ENCODE data around the gene C15orf39.
"Not testable (repeated sequence)": the region's sequence is repeated elsewhere in the genome, so short reads cannot be mapped to it uniquely, and the experiment has no call there.

Gene C15orf39

GRCh38 chr15:75224281-75224680, 22.6 kb downstream of the C15orf39 start:
- Mint-ChIP-seq H3K27me3 (no peaks in the 10 kb centered on the region), H3K4me3 (no peak overlapping the region), H3K9me3 (no peaks in the 10 kb centered on the region), H3K27ac (no peak overlapping the region), H3K36me3 (ENCODE audit: low read depth) (no peaks in the 10 kb centered on the region), H3K4me1 (ENCODE audit: low read depth) (no peaks in the 10 kb centered on the region)
- no peak for DNase-seq

- H3K4me3 Mint-ChIP-seq; H3K36me3 Mint-ChIP-seq (ENCODE audit: low read depth); H3K9me3 Mint-ChIP-seq; H3K4me1 Mint-ChIP-seq (ENCODE audit: low read depth); H3K27me3 Mint-ChIP-seq; DNase-seq: not testable (repeated sequence)
- peak overlapping the region; percentile 28 for H3K27ac Mint-ChIP-seq
These were observed 23.6 kb downstream of the C15orf39 start for GRCh38 chr15:75225102-75225836.

- H3K27ac Mint-ChIP-seq: no peak overlapping the region
These were observed 24.5 kb downstream of the C15orf39 start for GRCh38 chr15:75225951-75226732.

GRCh38 chr15:75227112-75227511, 25.4 kb downstream of the C15orf39 start:
- H3K36me3 Mint-ChIP-seq (ENCODE audit: low read depth); H3K27ac Mint-ChIP-seq; DNase-seq; H3K4me1 Mint-ChIP-seq (ENCODE audit: low read depth); H3K9me3 Mint-ChIP-seq; H3K4me3 Mint-ChIP-seq: not testable (repeated sequence)
- peaks cover 10% of the 10 kb centered on the region for H3K27me3 Mint-ChIP-seq

More at GRCh38 chr15:75225951-75226732, 24.5 kb downstream of the C15orf39 start:
- Mint-ChIP-seq H3K27me3 (peaks cover 2% of the 10 kb centered on the region), H3K4me3 (no peak overlapping the region), H3K4me1 (ENCODE audit: low read depth) (no peaks in the 10 kb centered on the region), H3K36me3 (ENCODE audit: low read depth) (no peaks in the 10 kb centered on the region), H3K9me3 (no peaks in the 10 kb centered on the region)
- DNase-seq: no peak

- H3K4me3 Mint-ChIP-seq: no peak overlapping the region
- no peak for DNase-seq
- H3K36me3 Mint-ChIP-seq (ENCODE audit: low read depth): no peaks in the 10 kb centered on the region
- H3K4me1 Mint-ChIP-seq (ENCODE audit: low read depth): no peaks in the 10 kb centered on the region
- H3K27me3 Mint-ChIP-seq: peaks cover 15% of the 10 kb centered on the region
- H3K27ac Mint-ChIP-seq: no peak overlapping the region
- H3K9me3 Mint-ChIP-seq: no peaks in the 10 kb centered on the region
These were observed 26.1 kb downstream of the C15orf39 start for GRCh38 chr15:75227663-75228280.

- DNase-seq: peak; percentile 16
- H3K36me3 Mint-ChIP-seq (ENCODE audit: low read depth): no peaks in the 10 kb centered on the region
- H3K4me3 Mint-ChIP-seq: no peak overlapping the region
- H3K27me3 Mint-ChIP-seq: peaks cover 24% of the 10 kb centered on the region
- no peak overlapping the region for H3K27ac Mint-ChIP-seq
- H3K4me1 Mint-ChIP-seq (ENCODE audit: low read depth): no peaks in the 10 kb centered on the region
- H3K9me3 Mint-ChIP-seq: no peaks in the 10 kb centered on the region
These were observed 27.1 kb downstream of the C15orf39 start for GRCh38 chr15:75228787-75229186.

GRCh38 chr15:75229191-75230015, 27.7 kb downstream of the C15orf39 start:
- Mint-ChIP-seq H3K4me1 (ENCODE audit: low read depth) (no peaks in the 10 kb centered on the region), H3K9me3 (no peaks in the 10 kb centered on the region), H3K4me3 (no peak overlapping the region), H3K27me3 (peaks cover 26% of the 10 kb centered on the region), H3K27ac (no peak overlapping the region), H3K36me3 (ENCODE audit: low read depth) (no peaks in the 10 kb centered on the region)
- DNase-seq: peak; percentile 20

- peaks cover 26% of the 10 kb centered on the region for H3K27me3 Mint-ChIP-seq
- no peaks in the 10 kb centered on the region for H3K9me3 Mint-ChIP-seq
These were observed 28.3 kb downstream of the C15orf39 start for GRCh38 chr15:75230016-75230343.

GRCh38 chr15:75230551-75231371, 29.1 kb downstream of the C15orf39 start:
- Mint-ChIP-seq H3K4me3 (no peak overlapping the region), H3K36me3 (ENCODE audit: low read depth) (no peaks in the 10 kb centered on the region), H3K9me3 (no peaks in the 10 kb centered on the region), H3K27ac (no peak overlapping the region), H3K27me3 (peaks cover 26% of the 10 kb centered on the region), H3K4me1 (ENCODE audit: low read depth) (no peaks in the 10 kb centered on the region)
- peak; percentile 19 for DNase-seq

More at GRCh38 chr15:75230016-75230343, 28.3 kb downstream of the C15orf39 start:
- no peaks in the 10 kb centered on the region for H3K4me1 Mint-ChIP-seq (ENCODE audit: low read depth)
- no peak for DNase-seq
- H3K36me3 Mint-ChIP-seq (ENCODE audit: low read depth): no peaks in the 10 kb centered on the region
- H3K27ac Mint-ChIP-seq: no peak overlapping the region
- H3K4me3 Mint-ChIP-seq: no peak overlapping the region

- Mint-ChIP-seq H3K9me3 (no peaks in the 10 kb centered on the region), H3K4me1 (ENCODE audit: low read depth) (no peaks in the 10 kb centered on the region), H3K27ac (no peak overlapping the region), H3K4me3 (no peak overlapping the region), H3K36me3 (ENCODE audit: low read depth) (no peaks in the 10 kb centered on the region), H3K27me3 (peaks cover 26% of the 10 kb centered on the region)
- no peak for DNase-seq
These were observed 30.2 kb downstream of the C15orf39 start for GRCh38 chr15:75231836-75232235.

GRCh38 chr15:75232252-75232813, 30.7 kb downstream of the C15orf39 start:
- no peak overlapping the region for H3K4me3 Mint-ChIP-seq
- DNase-seq: no peak
- peaks cover 26% of the 10 kb centered on the region for H3K27me3 Mint-ChIP-seq
- no peak overlapping the region for H3K27ac Mint-ChIP-seq
- no peaks in the 10 kb centered on the region for H3K4me1 Mint-ChIP-seq (ENCODE audit: low read depth)
- no peaks in the 10 kb centered on the region for H3K36me3 Mint-ChIP-seq (ENCODE audit: low read depth)
- no peaks in the 10 kb centered on the region for H3K9me3 Mint-ChIP-seq

GRCh38 chr15:75232826-75233503, 31.3 kb downstream of the C15orf39 start:
- no peak for DNase-seq
- Mint-ChIP-seq H3K27me3 (peaks cover 26% of the 10 kb centered on the region), H3K4me1 (ENCODE audit: low read depth) (no peaks in the 10 kb centered on the region), H3K4me3 (no peak overlapping the region), H3K27ac (no peak overlapping the region), H3K36me3 (ENCODE audit: low read depth) (no peaks in the 10 kb centered on the region), H3K9me3 (no peaks in the 10 kb centered on the region)

Measured in activated T-cell treated with anti-CD3 and anti-CD28 coated beads, Interleukin-2, amount 50 U/mL, for 24 hours (primary cell).